ENCODE results near the gene PCDHGB4. TPM values are rescaled to one million over a fixed set of nuclear protein-coding genes. Genes with fewer than 3 reads are reported as not detected.

Gene PCDHGB4
- total and polyA plus RNA-seq, 2 of the 13 experiments (the other 11 are each of a cell fraction or from before 2014, with no cell fraction given) = 1.7 to 3.3 TPM

DNA sequence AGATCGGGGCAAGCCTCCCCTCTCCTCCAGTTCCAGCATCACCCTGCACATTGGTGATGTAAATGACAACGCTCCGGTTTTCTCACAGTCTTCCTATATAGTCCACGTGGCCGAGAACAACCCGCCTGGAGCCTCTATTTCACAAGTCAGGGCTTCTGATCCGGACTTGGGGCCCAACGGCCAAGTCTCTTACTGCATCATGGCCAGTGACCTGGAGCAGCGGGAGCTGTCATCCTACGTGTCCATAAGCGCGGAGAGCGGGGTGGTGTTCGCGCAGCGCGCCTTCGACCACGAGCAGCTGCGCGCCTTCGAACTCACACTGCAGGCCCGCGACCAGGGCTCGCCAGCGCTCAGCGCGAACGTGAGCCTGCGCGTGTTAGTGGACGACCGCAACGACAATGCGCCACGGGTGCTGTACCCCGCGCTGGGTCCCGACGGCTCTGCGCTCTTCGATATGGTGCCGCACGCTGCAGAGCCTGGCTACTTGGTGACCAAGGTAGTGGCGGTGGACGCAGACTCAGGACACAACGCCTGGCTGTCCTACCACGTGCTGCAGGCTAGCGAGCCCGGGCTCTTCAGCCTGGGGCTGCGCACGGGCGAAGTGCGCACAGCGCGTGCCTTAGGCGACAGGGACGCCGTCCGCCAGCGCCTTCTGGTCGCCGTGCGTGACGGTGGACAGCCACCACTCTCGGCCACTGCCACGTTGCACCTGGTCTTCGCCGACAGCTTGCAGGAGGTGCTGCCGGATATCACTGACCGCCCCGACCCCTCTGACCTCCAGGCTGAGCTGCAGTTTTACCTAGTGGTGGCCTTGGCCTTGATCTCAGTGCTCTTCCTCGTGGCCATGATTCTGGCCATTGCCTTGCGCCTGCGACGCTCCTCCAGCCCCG lies 1.9 kb downstream of the PCDHGB4 start (continued):
- TF ChIP-seq, protein P1, sequence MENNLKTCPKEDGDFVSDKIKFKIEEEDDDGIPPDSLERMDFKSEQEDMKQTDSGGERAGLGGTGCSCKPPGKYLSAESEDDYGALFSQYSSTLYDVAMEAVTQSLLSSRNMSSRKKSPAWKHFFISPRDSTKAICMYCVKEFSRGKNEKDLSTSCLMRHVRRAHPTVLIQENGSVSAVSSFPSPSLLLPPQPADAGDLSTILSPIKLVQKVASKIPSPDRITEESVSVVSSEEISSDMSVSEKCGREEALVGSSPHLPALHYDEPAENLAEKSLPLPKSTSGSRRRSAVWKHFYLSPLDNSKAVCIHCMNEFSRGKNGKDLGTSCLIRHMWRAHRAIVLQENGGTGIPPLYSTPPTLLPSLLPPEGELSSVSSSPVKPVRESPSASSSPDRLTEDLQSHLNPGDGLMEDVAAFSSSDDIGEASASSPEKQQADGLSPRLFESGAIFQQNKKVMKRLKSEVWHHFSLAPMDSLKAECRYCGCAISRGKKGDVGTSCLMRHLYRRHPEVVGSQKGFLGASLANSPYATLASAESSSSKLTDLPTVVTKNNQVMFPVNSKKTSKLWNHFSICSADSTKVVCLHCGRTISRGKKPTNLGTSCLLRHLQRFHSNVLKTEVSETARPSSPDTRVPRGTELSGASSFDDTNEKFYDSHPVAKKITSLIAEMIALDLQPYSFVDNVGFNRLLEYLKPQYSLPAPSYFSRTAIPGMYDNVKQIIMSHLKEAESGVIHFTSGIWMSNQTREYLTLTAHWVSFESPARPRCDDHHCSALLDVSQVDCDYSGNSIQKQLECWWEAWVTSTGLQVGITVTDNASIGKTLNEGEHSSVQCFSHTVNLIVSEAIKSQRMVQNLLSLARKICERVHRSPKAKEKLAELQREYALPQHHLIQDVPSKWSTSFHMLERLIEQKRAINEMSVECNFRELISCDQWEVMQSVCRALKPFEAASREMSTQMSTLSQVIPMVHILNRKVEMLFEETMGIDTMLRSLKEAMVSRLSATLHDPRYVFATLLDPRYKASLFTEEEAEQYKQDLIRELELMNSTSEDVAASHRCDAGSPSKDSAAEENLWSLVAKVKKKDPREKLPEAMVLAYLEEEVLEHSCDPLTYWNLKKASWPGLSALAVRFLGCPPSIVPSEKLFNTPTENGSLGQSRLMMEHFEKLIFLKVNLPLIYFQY (CRISPR knock-in tag; IDR thresholded peaks at IDR 0.05; ENCODE audit: borderline replicate concordance) = no peak

DNA sequence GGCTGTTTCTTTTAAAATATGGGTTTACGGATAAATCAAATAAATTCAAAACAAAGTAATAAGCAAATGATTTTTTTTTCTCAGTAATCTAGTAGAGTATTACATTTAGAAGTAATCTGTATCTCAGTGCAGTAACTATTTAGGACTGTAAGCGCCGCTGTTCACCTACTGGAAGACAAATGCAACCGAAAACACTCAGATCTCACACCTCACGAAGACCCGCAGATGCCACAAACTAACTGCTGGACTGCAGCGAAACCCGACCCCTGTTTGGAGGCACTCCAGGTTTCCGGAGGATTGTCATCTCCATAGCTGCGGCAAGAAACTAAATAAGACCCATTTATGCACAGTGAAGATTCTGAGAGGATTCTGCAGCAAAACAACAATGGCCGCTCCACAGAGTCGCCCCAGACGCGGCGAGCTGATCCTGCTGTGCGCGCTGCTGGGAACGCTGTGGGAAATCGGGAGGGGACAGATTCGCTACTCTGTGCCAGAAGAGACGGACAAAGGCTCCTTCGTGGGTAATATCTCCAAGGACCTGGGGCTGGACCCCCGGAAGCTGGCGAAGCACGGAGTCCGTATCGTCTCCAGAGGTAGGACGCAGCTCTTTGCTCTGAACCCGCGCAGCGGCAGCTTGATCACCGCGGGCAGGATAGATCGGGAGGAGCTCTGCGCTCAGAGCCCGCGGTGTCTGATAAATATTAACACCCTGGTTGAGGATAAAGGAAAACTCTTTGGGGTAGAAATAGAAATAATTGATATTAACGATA lies 5.1 kb downstream of the PCDHGB4 start, which contains the start of gene PCDHGA8:
Gene PCDHGA8 (plus strand): TSS at position 205 of the 770 bp plus-strand sequence. CDS start 181 bp downstream, at position 386.
- DNase-seq (ENCODE audit: low spot score) (no peak), ATAC-seq (no peak), FAIRE-seq (no peak)
- no TSS peak for BruUV-seq (replicated peaks)
- Histone ChIP-seq H3K9me3 (ENCODE audit: low read length) (peaks cover 47% of the 10 kb centered on the region), H3K27me3 (ENCODE audit: control insufficient read depth in 1 of 2, insufficient read depth in 2 of 2, low read length in 2 of 2) (no peaks in the 10 kb centered on the region), H3K9ac (ENCODE audit: insufficient read depth, low read depth, low read length) (no peak within 1 kb of the TSS), H3K4me2 (ENCODE audit: low read depth, low read length) (no peak within 1 kb of the TSS), H3K4me3 (replicated peaks in 1 of 3; ENCODE audit: insufficient read depth in 1 of 3, low read depth in 2 of 3, low read length in 3 of 3) (no peak within 1 kb of the TSS), H4K20me1 (ENCODE audit: insufficient read depth, low read length) (no peaks in the 10 kb centered on the region), H3K27ac (ENCODE audit: extremely low read length, insufficient read depth, low read length) (no peak within 1 kb of the TSS), H2AFZ (ENCODE audit: low read length) (no peak within 1 kb of the TSS), H3K36me3 (replicated peaks in 1 of 2; ENCODE audit: control insufficient read depth in 1 of 2, insufficient read depth in 2 of 2, low read length in 2 of 2) (no peaks in the 10 kb centered on the region), H3K79me2 (ENCODE audit: insufficient read depth, low read length) (no peaks in the 10 kb centered on the region), H3K4me1 (ENCODE audit: insufficient read depth, low read length) (peaks cover 5% of the 10 kb centered on the region; the same call in 1 of the 2 replicates)
- TF ChIP-seq TMF1 (CRISPR knock-in tag; IDR thresholded peaks at IDR 0.05; ENCODE audit: low read depth) = no peak
- TF ChIP-seq, protein P2, sequence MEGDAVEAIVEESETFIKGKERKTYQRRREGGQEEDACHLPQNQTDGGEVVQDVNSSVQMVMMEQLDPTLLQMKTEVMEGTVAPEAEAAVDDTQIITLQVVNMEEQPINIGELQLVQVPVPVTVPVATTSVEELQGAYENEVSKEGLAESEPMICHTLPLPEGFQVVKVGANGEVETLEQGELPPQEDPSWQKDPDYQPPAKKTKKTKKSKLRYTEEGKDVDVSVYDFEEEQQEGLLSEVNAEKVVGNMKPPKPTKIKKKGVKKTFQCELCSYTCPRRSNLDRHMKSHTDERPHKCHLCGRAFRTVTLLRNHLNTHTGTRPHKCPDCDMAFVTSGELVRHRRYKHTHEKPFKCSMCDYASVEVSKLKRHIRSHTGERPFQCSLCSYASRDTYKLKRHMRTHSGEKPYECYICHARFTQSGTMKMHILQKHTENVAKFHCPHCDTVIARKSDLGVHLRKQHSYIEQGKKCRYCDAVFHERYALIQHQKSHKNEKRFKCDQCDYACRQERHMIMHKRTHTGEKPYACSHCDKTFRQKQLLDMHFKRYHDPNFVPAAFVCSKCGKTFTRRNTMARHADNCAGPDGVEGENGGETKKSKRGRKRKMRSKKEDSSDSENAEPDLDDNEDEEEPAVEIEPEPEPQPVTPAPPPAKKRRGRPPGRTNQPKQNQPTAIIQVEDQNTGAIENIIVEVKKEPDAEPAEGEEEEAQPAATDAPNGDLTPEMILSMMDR (CRISPR knock-in tag; IDR thresholded peaks at IDR 0.05) = peak; percentile 17; the same call in 1 of the 2 replicates
- ChIA-PET POLR2A (no interaction called here), CTCF (ENCODE audit: low intra/inter-chr PET ratio, low total read pairs) (no interaction called here)
- in situ Hi-C loops (cut with HindIII; ENCODE audit: extremely low pct_ligation_motif_present, low pct_unique_long_range_greater_than_20kb) = no loop called here
- intact Hi-C loops (cut with micrococcal nuclease; ENCODE audit: unreplicated experiment) = no loop called here
- 89% methylated on average over 38 of the region's 38 CpGs for WGBS (ENCODE audit: low lambda C conversion rate)

Data from HepG2 (cell line).